ENCODE measurements around the gene TNS1.

DNA sequence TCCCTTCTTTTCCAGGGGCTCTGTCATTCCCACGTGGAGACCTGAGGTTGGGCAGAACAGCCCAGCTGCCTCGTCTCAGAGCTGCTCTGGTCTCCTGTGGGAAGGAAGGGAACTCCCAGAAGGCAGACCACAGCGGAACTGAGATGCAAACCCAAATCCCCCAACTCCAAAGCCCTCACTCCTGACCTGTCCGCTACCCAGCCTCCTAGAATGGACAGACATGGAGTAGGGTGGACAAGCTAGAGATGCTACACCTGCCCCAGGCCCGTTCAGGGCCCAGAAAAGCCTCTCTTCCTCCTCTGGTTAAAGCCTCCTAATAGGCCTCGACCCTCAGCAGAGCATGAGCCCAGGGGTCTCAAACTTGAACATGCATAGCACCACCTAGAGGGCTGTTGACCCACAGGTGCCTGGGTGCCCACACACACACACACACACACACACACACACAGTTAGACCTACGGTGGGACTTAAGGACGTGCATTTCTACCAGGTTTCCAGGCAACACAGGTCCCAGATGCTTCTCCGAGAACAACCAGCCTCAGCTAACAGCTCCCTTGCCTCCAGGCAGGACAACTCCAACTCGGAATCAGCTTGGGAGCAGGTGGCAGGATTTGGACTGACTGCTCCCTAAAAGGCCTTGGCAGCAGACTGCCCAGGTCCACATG is 93.5 kb downstream of the TNS1 start:
- TF ChIP-seq POLR2AphosphoS2 (IDR thresholded peaks at IDR 0.05; ENCODE audit: low read depth, low read length) (no peak), ZNF274 (IDR thresholded peaks at IDR 0.05; ENCODE audit: insufficient read depth, insufficient read length) (no peak), BRCA1 (IDR thresholded peaks at IDR 0.05; ENCODE audit: low read depth, low read length) (no peak), SMC3 (IDR thresholded peaks at IDR 0.05; ENCODE audit: borderline replicate concordance, low read length) (no peak)
- TF ChIP-seq, protein P1, sequence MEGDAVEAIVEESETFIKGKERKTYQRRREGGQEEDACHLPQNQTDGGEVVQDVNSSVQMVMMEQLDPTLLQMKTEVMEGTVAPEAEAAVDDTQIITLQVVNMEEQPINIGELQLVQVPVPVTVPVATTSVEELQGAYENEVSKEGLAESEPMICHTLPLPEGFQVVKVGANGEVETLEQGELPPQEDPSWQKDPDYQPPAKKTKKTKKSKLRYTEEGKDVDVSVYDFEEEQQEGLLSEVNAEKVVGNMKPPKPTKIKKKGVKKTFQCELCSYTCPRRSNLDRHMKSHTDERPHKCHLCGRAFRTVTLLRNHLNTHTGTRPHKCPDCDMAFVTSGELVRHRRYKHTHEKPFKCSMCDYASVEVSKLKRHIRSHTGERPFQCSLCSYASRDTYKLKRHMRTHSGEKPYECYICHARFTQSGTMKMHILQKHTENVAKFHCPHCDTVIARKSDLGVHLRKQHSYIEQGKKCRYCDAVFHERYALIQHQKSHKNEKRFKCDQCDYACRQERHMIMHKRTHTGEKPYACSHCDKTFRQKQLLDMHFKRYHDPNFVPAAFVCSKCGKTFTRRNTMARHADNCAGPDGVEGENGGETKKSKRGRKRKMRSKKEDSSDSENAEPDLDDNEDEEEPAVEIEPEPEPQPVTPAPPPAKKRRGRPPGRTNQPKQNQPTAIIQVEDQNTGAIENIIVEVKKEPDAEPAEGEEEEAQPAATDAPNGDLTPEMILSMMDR (IDR thresholded peaks at IDR 0.05 in 2 of 3, conservative IDR thresholded peaks at IDR 0.05 in 1 of 3; ENCODE audit: control insufficient read depth in 2 of 3, extremely low read depth in 1 of 3, insufficient read depth in 1 of 3, low read depth in 3 of 3, low read length in 3 of 3) = no peak
